Measurements from ENCODE around the gene PTGR1.
"Not testable (repeated sequence)": the region's sequence is repeated elsewhere in the genome, so short reads cannot be mapped to it uniquely, and the experiment has no call there.

DNA sequence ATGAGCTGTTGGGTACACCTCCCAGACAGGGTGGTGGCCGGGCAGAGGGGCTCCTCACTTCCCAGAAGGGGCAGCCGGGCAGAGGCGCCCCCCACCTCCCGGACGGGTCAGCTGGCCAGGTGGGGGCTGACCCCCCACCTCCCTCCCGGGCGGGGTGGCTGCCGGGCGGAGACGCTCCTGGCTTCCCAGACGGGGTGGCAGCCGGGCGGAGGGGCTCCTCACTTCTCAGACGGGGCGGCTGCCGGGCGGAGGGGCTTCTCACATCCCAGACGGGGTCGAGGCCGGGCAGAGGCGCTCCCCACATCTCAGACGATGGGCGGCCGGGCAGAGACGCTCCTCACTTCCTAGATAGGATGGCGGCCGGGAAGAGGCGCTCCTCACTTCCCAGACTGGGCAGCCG, 17.9 kb upstream of the PTGR1 start:
- TF ChIP-seq, protein P1, sequence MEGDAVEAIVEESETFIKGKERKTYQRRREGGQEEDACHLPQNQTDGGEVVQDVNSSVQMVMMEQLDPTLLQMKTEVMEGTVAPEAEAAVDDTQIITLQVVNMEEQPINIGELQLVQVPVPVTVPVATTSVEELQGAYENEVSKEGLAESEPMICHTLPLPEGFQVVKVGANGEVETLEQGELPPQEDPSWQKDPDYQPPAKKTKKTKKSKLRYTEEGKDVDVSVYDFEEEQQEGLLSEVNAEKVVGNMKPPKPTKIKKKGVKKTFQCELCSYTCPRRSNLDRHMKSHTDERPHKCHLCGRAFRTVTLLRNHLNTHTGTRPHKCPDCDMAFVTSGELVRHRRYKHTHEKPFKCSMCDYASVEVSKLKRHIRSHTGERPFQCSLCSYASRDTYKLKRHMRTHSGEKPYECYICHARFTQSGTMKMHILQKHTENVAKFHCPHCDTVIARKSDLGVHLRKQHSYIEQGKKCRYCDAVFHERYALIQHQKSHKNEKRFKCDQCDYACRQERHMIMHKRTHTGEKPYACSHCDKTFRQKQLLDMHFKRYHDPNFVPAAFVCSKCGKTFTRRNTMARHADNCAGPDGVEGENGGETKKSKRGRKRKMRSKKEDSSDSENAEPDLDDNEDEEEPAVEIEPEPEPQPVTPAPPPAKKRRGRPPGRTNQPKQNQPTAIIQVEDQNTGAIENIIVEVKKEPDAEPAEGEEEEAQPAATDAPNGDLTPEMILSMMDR (conservative IDR thresholded peaks at IDR 0.05; ENCODE audit: low read depth, low read length), result not testable (repeated sequence)
- not testable (repeated sequence) for TF ChIP-seq EZH2 (IDR thresholded peaks at IDR 0.05; ENCODE audit: borderline replicate concordance, low read depth, low read length, poor library complexity, severe bottlenecking)

Data from A673 (cell line).